ENCODE measurements around the gene TFCP2L1.

The TFCP2L1 gene

DNA sequence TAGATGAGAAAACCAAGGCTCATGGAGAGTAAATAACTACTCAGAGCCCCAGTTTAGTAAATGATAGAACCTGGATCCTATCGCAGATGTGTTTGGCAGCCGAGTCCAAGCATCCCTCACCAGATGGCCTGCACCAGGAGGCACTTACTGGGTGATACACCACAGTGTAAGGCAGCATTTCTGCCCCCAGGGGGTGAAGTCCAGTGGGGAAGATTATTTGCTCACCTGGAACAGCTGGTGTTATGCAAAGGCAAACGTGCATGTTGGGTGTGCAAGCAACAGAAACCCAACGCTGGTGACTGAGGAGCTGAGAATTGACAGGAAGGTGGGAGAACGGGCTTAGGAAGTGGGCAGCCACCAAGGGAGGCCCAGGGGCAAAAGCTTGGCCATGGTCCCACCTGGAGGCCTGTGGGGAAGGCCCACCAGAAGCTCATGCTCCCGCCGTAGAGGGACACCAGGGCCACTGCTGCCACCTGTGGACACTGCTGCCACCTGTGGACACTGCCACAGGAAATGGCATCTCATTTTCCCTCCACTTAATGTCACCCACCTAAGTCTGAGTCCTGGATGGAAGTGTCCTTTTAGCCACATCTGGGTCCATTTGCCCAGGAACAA, 100.6 kb downstream of the TFCP2L1 start:
- TF ChIP-seq, protein P1, sequence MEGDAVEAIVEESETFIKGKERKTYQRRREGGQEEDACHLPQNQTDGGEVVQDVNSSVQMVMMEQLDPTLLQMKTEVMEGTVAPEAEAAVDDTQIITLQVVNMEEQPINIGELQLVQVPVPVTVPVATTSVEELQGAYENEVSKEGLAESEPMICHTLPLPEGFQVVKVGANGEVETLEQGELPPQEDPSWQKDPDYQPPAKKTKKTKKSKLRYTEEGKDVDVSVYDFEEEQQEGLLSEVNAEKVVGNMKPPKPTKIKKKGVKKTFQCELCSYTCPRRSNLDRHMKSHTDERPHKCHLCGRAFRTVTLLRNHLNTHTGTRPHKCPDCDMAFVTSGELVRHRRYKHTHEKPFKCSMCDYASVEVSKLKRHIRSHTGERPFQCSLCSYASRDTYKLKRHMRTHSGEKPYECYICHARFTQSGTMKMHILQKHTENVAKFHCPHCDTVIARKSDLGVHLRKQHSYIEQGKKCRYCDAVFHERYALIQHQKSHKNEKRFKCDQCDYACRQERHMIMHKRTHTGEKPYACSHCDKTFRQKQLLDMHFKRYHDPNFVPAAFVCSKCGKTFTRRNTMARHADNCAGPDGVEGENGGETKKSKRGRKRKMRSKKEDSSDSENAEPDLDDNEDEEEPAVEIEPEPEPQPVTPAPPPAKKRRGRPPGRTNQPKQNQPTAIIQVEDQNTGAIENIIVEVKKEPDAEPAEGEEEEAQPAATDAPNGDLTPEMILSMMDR (conservative IDR thresholded peaks at IDR 0.05), result no peak
- no peak for TF ChIP-seq ZFX (IDR thresholded peaks at IDR 0.05)

DNA sequence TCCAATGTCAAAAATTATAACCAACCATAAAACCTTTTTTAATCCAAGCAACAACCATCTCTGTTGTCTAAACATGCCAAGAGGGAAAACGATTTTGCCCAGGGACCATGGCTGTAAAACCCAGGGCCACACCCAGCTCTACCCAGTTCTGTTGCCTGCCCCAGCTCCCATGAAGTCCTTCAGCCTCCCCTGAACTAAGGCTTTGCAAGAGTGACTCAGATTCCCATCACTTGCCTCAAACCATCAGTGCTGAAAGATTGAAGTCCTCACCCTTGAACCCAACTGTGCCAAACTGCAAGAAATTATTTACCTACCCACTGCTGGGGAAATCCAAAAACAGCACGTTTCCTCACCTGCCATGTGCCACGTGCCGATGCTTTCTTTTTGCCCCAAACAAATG, 102.5 kb downstream of the TFCP2L1 start:
- no peak overlapping the region for H3K27ac ChIP-seq
- TF ChIP-seq, protein P1 (conservative IDR thresholded peaks at IDR 0.05), result no peak
- TF ChIP-seq ZFX (IDR thresholded peaks at IDR 0.05), result no peak

More for the DNA sequence above, 100.6 kb downstream of the TFCP2L1 start:
- H3K27ac ChIP-seq, result no peak overlapping the region

DNA sequence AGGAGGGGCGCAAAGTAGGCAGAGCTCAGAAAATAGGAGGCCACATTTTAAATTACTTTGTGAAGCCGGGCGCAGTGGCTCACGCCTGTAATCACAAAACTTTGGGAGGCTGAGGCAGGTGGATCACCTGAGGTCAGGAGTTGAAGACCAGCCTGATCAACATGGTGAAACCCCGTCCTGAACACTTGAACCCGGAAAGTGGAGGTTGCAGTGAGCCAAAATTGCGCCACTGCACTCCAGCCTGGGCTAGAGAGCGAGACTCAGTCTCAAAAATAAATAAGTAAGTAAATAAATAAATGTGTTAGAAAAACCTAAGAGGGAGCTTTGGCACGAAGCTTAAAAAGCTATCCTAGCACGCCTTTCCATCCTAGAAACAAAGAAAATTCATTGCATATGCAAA, 105.5 kb downstream of the TFCP2L1 start:
- H3K27ac ChIP-seq, result no peak overlapping the region
- TF ChIP-seq, protein P1 (conservative IDR thresholded peaks at IDR 0.05), result no peak
- TF ChIP-seq ZFX (IDR thresholded peaks at IDR 0.05), result no peak

DNA sequence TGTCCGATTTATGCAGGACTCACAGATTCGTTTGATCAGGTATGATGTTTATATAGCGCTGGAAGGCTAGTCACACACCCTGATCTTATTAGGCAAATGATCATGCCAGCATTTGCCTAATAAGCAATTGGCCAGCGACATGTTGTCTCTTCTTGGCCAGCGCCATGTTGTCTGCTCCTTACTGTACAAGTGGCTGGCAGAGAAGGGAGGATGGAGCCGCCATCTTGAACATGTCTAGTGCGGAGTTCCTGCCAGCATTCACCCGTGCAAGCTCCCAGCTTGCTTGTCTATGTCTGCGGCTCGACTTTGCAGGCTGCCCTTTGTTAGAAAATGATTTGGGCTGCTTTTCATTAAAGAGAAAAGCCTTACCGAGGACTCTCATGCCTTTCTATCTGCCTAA, 106.3 kb downstream of the TFCP2L1 start:
- TF ChIP-seq ZFX (IDR thresholded peaks at IDR 0.05), result no peak
- TF ChIP-seq, protein P1 (conservative IDR thresholded peaks at IDR 0.05), result no peak

DNA sequence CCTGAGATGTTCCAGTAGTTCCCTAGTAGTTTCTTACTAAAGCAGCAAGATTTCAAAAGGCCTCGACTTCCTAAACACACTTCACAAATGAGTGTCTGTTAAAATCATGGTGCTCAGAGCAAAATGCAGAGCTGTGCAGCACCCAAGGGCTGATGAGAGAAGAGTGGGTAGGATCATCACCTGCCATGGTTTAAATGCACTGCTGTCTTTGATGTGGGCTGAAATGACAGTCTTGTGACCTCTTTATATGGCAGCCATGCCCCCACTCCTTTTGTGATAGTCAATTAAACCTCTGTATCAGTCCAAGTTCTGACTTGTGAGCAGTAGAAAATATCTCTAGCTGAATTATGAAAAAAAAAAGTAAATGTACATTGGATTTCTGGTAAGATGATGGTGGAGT, 107.1 kb downstream of the TFCP2L1 start:
- TF ChIP-seq ZFX (IDR thresholded peaks at IDR 0.05), result no peak
- TF ChIP-seq, protein P1 (conservative IDR thresholded peaks at IDR 0.05), result no peak
- no peak overlapping the region for H3K27ac ChIP-seq

More for the DNA sequence above, 106.3 kb downstream of the TFCP2L1 start:
- H3K27ac ChIP-seq, result no peak overlapping the region

DNA sequence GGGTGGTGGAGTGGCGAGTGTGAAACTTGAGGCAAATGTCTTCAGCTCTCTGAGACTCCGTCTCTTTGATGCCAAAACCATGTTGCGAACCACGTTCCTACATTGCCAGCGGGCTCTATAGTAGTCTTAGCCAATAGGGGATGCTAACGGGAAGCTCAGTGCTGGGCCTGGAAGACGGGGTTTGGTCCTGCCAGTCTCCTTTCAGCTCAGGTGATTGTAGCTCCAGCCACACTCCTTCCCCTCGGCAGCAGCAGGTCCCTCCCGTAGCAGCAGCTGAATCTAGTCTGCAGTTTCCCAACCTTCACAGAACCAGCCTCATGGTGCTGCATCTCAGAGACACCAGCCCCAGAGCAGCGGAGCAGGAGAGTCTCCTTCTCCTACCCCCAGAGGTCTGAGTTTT, 109.7 kb downstream of the TFCP2L1 start:
- no peak overlapping the region for H3K27ac ChIP-seq
- TF ChIP-seq ZFX (IDR thresholded peaks at IDR 0.05), result no peak
- TF ChIP-seq, protein P1 (conservative IDR thresholded peaks at IDR 0.05), result no peak

DNA sequence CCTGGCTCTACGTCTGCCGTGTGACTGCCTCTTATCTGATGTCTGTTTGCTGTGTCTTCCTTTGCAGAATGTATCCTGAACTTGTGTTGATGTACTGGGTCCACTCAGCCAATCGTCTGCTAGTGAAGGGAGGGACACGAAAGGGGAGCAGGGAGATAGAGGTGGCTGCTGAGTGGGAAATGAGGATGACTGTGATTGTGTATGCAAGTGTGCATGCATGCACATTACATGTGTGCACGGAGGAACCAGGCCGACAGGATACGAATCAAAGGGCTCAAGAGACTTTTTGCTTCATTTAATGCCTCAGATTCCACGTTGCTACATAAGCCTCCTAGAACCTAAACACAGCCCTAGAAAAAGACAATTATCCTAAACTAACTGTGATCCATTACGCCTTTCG, 111.2 kb downstream of the TFCP2L1 start:
- TF ChIP-seq ZFX (IDR thresholded peaks at IDR 0.05), result no peak
- TF ChIP-seq, protein P1 (conservative IDR thresholded peaks at IDR 0.05), result no peak
- no peak overlapping the region for H3K27ac ChIP-seq

Measured in C4-2B (cell line).